ENCODE measurements around the gene JAM3.

The JAM3 gene

DNA sequence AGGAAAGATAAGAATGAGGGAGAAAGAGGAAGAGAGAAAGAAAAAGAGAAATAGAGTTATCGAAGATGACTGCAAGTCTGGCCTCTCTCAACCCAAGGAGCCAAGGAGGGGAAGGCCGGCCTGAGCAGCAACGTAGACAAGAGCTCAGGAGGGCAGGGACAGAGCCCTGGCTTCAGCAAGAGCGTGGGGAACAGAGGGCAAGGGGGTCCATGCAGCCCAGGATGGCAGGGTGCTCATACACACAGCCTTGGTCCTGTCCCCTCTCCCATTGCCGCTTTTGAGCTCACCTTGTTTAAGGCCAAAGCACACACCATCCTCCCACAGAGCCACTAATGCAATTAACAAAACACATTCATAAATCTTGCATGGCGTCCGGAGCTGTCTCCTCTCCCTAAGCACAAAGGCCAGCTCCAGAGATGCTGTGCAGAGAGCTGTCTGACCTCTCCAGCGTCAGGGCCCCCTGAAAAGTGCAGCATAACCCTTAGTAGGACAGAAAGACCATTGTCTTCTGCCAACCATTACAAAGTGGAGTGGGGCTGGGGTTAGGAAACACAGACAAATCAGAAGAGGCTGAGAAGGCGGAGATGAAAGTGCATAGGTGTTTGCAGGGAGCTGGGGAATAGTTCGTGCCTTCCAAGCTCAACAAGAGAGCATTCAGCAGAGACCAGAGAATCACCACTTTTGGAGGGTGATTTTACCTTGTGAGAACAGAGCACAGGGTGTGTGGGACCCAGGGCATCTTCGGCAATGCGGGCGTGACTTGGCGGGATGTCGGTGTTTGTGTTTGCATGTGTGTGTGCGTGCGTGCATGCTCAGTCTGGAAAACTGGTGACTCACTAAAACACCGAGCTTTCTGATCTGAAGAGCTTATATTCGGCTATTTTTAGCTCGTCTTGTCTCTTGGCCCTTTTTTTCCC lies 28.2 kb upstream of the JAM3 start:
- peak; percentile 84 for DNase-seq

DNA sequence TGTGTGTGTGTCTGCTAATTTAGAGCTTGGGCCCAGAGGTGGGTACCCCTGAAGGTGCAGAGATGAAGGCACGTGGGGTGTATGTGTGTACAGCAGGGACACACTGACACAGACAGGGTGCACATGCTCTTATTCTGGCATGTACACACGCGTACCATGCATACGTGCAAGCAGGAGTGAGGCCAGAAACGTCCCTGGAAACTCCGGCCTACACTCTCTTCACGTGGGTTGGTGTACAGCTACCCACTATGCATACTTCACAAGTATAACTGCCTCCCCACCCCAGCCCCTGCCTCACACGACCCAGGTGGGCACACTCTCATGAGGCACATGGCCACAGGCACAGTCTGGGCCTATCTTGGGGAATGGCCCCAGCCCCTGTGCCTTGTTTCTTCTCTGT lies 27.5 kb upstream of the JAM3 start:
- no peak for DNase-seq

DNA sequence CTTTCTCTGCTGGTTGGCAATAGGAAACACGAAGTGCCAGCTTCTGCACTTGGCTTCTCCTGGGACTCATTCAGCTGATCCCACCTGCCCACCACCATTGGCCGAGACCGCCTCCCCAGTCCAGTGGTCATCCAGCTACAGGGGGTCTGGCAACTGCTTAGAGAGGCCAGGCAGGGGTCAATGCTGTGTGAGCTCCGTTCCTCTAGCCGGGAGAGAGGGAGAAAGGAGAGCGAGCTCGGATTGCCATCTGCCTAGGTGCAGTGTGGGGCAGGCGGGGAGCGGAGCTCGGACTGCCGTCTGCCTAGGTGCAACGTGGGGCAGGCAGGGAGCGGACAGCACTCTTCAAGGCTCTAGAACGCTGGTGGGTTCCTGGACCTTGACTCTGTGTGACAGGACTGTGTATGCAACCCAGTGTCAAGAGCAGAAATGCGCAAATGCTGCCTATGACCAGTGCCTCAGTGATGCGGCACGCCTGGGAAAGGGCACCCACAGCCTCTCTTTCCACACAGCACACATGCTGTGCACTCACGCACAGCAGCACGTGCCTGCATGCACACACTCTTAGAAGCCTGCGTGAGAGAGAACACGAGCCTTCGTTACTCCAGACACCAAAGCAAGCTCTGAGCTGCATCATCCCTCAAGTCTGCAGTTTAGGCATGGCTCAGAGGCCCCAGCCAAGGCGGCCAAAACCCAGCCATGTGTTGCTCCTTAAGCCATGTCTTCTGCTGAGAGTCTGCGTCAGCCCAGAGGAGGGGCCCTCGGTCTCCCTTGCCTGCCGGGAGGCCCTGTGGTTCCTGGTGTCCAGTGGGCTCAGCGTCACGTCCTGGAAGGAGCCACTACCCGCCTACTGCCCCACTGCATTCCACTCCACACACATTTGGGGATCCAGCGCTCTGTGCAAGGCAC lies 26.8 kb upstream of the JAM3 start:
- DNase-seq = no peak

DNA sequence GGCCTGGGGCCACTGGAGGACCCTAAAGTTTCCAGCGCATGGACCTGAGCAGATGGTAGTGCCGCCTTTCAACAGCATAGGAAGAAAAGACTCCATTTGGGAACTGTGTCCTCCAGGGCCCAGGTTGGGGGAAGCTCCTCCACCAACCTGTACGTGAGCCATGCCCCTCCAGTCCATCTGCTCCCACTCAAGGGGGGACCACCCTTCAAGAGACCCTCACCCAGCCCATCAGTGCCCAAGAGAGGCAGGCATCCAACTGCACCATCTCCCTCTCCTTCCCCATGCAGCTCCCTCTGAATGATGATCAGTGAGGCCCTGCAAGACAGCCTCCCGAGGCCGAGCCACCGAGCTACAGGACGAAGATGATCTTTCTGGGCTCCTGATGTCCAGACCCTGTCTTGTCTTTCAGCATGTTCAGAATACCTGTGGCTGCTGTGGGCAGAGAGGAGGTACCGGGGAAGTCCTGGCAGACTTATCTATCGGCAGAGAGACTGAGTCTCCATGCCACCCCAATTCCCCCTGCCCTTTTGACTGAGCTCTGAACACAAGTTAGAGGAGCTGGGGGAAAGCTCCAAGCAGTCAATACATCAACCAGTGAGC lies 25.0 kb upstream of the JAM3 start:
- no peak for DNase-seq

DNA sequence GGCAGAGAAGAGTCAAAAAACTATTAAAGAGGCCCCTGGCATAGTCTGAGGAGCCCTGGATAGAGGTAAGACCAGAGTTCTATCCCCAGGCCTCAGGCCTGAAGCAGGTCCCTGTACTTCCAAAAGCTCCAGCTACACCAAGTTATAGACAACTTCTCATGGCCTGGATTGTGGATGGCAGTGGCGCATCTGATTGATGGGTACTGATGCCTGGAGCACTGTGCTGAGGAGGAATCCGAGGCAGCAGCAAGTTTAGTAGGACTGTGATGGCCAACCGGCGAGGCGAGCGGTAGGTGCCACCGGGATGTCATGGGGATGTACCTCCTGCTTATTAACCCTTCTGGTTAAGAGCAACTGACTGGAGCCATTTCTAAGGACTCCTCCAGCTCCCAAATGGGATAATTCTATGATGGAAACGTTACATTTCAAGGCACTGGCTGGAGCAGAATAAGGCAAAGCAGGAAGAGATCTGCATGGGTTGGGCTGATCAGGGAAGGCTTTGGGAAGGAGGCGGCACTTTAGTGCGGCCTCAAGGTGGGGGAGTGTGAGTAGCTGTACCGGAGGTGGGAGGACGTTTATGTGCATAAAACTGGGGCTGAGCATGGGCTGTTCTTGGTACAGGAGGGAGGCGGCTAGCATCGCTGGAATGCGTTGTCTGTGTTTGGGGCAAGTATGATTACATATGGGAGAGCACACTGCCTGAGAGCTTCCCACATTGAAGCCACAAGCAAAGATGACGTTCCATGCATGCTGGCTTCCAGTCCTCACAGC lies 24.2 kb upstream of the JAM3 start:
- no peak for DNase-seq

DNA sequence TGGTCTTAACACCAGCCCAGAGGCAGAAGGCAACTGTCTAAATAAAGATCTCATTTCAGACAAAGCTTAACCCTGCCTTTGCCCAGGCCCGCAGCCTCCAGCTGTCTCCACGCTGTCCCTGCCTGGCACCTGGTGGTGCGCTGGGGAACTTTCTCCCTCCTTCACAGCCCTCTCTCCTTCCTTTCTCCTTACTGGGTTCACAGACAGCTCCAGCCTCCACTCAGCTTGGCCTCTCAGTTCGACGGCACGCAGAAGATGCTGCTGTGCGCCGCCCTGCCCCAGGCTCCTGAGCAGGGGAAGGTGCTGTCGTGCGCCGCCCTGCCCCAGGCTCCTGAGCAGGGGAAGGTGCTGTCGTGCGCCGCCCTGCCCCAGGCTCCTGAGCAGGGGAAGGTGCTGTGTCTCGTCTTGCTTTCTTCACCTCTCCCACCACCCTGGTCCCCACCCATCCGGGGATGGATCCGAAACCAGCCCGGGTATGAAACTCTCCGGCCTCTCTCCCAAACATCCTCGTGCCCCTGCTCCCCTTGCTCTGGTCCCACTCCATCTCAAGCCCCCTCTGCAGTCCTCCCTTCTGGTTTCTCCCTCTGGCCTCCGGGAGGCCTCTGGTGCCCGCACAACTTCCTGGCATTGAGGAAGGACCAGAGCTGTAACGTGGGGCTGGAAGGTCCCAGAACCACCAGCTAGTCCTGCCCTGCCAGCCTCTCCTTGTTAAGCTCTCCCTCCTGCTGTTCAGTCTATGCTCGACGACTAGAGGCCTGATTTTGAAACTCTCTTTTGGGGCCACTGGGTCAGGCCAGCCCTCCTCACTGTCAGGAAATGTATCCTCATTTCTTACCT lies 22.9 kb upstream of the JAM3 start:
- peak; percentile 83 for DNase-seq

DNA sequence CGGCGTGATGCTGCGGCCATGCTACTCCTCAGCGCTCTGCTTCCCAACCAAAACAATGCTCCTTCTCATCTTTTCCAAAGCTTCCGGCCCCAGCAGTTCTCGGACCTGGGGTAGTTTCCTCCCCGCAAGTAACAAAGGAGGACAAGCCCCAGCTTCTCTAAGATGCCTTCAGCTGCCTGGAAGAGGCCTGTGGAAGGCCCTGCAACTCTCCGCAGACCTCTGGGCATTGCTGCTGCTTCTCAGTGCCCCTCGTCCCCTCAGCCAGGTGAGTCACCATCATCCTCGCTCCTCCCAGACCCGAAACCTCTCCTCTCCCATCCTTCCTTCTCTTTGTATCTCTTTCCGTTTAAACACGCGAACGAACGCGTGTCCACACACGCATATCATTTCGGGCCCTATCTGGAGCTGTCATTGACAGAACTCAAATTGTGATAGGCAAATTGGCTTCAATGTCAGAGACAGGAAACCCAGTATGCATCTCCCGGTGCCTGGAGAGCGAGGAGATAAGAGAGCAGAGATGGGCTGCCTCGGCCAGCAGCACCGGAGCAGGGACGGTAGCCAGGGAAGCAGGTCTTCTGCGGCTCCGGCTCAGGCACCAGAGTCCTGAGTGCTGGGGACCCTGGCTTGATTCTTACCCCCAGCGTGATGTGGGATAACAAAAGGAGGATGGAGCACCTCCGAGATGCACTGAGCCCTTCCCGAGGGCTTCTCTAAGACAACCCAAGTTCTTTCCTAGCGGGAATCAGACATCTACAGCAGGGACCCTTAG lies 22.0 kb upstream of the JAM3 start:
- no peak for DNase-seq

DNA sequence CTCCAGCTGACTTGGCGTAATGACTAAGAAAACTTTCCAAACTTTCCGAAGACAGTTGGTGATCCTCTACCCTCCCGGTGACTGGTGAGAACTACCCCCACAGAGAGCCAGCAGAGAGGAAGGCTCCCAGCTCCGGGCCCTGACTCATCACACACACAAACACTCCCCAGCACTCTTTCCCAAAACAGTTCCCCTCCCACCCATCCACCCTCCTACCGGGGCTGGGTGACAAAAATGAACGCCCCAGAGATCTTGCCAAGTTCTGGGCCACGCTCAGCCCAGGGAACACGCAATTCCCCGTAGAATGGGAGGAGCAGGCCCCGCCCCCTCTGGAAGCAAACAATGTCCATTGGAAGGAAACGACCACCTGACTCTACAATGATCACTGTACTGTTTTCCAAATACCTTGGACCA lies 21.3 kb upstream of the JAM3 start:
- no peak for DNase-seq

DNA sequence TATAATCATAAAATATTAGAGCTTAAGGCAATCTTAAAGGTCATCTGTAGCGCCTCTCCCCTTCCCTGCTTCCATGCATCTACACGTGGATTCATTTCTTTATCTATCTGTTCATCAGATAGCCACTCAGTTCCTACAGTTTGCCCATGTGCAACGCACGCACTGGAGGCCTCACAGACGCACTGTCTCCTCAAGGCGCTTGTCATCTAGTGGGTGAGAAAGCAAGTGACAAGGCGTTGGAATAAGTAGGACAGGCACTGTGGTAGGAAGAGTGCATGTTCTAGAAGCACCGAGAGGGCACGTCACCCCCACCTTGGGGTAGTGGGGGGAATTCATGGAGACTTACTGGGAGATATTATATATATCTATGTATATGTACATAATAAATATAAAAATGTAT lies 20.8 kb upstream of the JAM3 start:
- no peak for DNase-seq

DNA sequence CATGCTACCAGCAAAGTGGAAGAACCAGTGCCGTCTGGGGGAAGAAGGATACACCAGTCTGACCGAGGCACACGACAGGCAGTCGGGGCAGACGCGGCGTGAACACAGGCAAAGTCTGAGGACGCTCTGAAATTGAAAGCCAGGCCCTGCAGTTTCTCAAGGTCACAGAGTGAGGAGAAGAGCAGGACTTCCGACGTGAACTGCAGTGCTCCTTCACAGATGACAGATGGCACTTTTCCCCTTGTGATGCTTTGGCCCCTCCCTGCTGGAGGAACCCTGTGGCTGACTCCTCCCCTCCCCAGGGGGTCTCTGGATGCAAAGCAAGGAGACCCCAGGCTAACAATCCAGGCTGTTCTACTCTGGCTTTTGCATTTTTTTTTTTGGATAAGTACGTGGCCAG lies 19.6 kb upstream of the JAM3 start:
- peak; percentile 83 for DNase-seq

DNA sequence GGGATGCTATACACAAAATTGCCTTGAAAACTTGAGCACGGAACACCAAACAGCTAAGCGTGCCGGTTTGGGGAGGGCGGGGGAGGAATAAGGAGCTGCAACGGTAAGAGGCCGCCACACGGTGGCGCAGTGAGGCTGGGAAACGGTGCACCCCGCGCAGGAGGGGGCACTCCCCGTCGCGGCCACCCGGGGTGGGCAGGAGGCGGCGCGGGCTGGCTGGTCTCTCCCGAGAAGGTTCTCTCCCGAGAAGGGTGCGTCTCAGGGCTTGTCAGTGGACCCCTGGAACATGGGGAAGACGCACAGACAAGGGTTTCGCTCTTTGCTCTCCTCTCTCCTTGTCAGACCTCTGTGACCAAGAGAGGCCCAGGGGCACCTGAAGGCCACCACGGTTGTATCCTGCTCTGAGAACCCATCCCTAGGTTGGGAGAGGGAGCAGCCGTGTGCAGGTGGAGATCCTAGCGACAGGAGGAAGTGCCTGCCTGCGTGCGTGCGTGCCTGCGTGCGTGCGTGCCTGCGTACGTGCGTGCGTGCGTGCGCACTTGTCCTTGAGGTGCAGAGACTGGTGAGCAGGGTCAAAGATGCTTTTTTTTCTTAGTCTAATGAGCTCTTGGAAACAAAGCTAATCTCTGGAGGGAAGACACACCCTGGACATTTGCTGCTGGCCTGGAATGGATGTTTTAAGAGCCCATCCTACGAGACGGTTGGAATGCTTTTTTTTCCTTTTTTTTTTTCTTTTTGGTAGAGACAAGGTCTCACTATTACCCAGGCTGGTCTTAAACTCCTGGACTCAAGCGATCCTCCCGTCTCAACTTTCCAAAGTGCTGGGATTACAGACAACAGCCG lies 18.1 kb upstream of the JAM3 start:
- peak; percentile 87 for DNase-seq

DNA sequence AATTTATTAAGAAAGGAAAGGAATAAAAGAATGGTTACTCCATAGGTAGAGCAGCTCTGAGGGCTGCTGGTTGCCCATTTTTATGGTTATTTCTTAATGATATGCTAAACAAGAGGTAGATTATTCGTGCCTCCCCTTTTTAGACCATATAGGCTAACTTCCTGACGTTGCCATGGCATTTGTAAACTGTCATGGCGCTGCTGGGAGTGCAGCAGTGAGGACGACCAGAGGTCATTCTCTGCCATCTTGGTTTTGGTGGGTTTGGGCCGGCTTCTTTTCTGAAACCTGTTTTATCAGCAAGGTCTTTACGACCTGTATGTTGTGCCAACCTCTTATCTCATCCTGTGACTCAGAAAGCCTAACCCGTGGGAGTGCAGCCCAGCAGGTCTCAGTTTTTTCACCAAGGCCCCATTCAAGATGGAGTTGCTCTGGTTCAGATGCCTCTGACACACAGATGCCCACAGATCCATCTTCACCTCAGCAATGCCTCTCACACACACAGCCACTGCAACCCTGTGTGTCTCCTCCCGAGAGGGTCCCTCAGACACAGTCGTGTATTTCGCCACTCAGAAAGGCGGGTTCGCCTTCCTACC lies 16.4 kb upstream of the JAM3 start:
- DNase-seq = no peak

DNA sequence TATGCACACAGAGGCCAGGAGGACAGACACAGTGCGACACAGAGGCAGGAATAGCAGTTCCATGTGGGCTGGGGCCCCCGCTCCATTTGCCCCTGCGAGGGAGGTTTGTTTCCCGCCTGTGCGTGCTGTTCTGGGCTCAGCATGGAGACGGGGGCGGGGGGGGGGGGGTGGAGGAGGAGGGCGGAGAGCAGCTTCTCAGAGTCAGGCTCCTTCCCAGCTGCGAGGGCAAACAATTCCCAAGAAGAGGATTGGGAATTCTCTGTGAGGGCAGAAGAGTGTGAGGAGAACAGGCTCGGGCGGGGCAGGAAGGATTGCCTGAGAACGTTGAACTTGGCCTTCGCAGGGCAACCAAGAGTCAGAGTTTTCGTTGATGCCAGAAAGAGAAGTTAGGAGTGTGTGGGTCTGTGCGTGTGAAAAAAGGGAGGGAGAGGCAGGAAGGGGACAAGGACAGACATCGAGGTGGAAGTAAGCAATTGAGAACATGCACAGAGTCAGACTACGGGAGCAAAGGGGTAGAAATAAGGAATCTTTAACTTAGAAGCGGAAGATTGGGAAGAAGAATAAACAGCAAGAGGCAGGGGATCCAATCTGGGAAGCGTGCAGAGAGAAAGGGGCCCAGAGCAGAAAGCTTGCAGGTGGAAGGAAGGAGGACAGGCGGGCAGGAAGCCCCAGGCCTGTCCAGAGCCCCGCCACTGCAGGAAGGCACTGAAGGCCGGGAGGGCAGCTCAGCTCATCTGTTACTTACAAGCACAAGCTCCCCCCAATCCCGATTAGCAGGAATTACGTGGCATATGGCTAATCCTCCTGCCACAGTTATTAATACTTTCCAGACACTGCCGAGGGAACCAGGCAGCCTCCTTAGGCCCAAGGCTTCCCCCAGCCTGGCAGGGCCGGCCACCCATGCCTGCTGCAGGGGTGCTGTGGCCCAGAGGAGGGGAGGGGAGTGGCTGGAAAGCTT lies 15.6 kb upstream of the JAM3 start:
- DNase-seq = peak; percentile 99

DNA sequence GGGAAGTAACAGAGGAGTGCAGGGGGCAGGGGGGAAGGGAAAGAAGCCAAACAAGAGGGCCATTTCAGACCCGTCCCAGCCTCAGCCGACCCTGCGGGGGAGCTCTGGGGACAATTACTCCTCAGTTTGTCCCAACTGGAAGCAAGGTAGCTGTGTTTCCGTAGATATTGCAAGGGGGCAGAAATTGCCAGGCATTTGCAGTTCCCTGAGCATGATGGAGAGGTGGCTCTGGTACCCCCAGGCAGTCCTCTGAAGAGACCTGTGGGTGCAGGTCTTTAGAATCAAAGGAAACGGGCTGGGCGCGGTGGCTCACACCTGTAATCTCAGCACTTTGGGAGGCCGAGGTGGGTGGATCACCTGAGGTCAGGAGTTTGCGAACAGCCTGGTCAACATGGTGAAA lies 13.8 kb upstream of the JAM3 start:
- no peak for DNase-seq

DNA sequence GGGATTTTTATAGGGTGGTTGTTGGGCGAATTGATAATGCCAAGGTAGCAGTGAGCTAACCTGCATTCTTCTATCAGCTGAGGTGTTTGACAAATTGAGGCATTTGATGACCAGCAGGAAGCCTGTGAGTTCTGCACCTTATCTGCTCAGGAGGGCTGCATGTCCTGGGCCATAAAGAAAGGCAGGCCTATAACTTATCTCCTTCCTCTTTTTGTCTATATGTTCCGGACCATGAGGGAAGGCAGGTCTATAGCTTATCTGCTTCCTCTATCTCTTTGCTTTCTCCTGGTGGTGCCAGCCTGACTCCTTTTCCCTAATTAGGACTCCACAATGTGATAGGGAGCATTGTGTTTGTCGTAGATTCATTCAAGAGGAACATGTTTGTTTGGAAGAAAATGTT lies 8.6 kb upstream of the JAM3 start:
- no peak for DNase-seq

DNA sequence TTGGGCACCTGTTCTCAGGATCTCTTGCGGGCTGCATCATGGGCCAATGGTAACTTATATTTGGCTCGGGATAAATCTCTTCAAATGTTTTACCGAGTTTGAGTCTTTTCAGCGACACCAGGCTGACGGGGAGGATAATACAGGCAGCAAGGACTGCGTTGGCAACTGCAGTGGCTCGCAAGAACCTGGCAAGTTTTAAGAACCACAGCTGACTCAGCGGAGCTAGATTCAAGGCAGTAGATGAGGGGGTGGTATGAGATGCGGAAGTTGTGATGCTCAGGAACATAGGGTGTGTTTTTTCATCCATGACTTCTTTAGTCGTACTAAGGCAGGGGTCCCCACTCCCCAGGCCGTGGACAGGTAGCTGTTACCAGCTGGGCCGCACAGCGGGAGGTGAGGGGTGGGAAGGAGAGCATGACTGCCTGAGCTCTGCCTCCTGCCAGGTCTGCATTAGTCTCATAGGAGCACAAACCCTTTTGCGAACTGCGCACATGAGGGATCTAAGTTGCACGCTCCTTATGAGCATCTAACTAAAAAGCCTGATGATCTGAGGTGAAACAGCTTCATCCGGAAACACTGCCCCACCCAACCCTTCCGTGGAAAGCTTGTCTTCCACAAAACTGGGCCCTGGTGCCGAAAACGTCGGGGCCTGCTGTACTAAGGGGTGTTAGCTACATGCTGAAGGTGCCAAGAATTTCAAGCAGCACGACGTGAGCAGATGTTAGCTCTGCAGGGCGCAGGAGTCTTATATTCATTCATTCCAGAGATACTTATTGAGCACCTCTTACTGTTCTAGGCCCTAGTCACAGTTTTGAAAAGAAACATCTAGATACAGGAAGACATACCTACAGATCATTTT lies 6.4 kb upstream of the JAM3 start:
- DNase-seq = no peak

DNA sequence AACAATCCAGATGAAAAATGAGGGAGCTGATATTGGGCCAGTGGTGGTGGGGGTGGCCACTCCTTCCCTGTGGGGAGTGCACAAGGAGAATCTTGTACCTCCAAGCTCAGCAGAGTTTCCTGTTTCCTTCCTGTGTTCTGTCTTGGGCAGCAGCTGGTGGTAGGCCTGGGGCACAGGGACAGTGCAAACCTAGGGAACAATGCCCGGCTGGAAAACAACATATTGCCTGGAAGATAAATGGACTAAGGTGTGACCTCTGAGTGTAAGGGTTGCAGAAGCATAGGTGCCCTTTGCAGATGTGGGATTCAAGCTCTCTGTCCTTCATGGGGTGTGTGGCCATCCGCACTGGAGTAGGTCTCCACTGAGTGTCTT lies 5.8 kb upstream of the JAM3 start:
- DNase-seq = no peak

Measured in NCI-H82 (cell line).